ENCODE data around the gene EIF3K.
"Not testable (repeated sequence)": the region's sequence is repeated elsewhere in the genome, so short reads cannot be mapped to it uniquely, and the experiment has no call there.

Gene EIF3K

GRCh38 chr19:38619361-38620174 lies 580 bp downstream of the EIF3K start:
- no peak for DNase-seq

DNA sequence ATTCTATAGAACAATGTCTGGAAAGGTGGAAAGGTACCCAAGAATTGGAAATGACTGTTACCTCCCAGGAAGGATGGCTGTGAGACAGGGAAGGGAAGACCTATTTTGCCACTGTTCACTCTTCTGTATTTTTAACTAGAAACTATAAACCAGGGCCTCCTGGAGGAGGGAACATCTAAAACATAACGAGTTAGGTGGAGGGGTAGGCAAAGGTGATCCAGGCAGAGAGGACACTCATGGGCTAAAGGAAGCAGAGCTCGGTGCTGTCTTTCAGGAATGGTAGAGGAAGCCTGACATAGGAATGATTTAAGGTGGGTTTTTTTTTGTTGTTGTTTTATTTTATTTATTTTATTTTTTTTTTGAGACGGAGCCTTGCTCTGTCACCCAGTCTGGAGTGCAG lies 5.8 kb downstream of the EIF3K start:
- DNase-seq = no peak

- DNase-seq = no peak
These were observed 7.4 kb downstream of the EIF3K start for GRCh38 chr19:38626401-38626800.

DNA sequence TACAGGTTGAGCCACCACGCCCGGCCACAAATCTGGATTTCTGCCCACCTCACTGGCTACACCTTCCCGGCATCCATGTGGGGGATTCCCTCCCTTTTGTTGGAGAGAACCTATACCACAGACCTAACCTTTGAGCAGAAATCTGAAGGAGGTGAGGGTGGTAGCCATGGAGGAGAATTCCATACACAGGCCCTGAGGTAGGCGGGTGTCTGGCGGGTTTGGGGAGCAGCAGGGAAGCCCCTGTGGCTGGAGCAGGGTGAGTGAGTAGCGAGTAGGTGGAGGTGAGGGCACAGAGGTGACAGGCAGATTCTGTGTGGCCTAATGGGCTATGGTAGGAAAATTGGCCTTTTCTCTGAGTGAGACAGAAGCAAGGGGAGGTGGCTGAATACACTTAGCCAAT lies 10.6 kb downstream of the EIF3K start:
- DNase-seq = no peak

- not testable (repeated sequence) for DNase-seq
These were observed 12.3 kb downstream of the EIF3K start for GRCh38 chr19:38631301-38631700.

- DNase-seq = not testable (repeated sequence)
These were observed 13.0 kb downstream of the EIF3K start for GRCh38 chr19:38631811-38632475.

GRCh38 chr19:38632476-38633213 lies 13.7 kb downstream of the EIF3K start:
- DNase-seq = no peak

DNA sequence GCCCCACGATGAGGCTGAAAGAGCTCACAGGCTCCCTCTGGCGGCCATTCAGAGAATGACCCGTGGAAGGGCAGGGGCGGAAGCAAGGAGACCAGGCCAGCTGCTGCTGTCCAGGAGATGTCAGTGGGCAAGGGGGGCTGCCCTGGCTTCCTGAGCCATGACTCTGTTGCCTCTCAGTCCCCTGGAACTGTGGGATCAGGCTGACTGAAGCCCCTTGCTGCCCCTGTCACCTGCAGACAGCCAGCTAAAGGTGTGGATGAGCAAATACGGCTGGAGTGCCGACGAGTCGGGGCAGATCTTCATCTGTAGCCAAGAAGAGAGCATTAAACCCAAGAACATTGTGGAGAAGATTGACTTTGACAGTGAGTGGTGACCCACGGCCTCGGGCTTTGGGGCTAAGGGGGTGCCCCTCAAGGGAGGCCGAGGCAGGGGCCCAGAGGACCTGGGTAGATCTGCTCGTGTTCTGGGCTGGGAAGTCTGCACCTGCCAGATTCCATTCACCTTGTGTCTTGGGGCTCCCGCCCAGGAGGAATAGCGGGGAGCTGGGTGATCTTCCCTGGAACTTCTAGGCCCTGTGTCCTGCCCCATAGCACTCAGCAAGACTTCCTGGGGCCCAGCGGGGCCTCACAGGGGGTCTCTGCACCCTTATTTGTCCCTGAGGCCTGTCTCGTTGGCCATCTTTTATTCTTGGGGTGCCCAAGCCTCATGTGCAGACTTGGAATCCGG lies 15.9 kb downstream of the EIF3K start:
- peak; percentile 52 to 54 for DNase-seq

DNA sequence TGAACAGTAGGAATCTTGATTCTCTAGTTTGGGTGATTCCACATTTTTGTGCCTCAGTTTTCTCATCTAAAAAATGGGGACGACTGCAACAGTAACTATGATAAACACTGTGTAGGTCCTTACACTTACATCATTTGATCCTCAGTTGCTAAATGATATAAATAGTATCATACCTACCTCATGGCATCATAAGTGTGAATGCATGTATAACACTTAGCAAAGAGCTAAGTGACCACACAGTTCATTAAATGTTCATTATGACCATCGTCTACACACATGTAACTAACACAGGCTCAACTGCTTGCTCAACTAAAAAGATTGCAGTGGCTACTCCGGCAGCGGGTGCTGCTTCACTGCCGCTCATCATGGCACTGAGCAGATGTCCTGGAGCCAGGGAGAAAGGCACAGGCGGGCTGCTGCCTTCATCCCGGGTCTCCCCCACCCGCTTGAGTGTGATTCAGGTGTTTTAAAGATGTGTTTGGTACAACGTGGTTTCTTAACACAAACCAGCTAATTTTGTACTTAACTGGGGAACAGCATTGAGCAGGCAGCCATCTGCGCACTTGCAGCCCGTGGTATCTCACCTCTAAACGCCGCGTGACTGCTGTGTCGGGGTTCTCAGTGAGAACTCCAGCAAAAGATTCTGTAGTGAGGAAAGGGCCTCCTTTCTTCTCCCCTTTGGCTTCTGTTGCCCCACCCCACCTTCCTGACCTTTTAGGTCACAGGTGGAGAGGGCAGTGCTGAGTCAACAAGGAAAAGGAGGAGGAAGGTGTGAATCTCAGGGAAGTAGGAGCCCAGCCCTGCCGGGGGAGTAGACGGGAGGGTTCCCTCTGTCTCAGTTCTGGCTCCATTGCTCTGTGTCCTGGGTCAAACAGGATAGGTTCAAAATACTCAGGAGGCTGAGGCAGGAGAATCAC lies 16.8 kb downstream of the EIF3K start:
- no peak for DNase-seq

GRCh38 chr19:38638461-38638860 lies 19.5 kb downstream of the EIF3K start:
- no peak for DNase-seq

- DNase-seq = no peak
These were observed 20.7 kb downstream of the EIF3K start for GRCh38 chr19:38639679-38640078.

DNA sequence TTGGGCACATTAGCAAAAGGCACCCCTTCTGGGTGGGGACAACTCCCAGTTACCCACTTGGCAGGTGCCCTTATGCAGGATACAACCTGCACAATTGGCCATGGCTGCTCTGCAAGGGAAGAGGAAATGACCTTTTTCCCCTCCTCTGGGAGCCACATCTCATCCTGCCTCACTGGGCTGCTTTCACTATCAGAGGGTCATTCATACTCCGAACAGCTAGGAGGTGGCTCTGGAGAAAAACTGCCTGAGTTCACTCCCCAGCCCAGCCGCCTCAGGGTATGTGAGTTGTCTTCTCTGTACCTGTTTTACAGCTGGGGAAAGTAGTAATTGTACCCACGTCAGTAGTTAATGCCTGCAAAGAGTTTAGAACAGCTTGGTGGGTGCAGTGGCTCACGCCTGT lies 21.4 kb downstream of the EIF3K start:
- DNase-seq = no peak

DNA sequence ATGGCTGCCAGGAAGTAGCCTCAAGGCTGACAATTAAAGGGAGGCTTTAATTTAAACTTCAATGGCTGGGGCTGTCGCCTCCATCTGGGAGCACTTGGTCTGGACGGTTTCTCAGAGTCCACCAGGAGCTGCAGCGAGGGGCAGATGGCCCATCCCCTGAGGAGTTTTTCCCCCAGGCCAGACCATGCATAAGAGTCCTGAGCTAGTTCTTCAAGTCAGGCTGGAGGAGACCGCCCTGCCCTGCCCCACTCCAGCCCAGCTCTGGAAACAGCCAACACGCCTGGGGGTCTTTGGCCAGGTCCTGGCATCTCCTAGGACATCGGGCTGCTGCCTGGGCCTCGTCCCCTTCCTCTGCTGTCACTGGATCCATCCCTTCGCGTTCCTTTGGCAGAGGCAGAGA lies 23.2 kb downstream of the EIF3K start:
- no peak for DNase-seq

GRCh38 chr19:38644719-38645118 lies 25.7 kb downstream of the EIF3K start:
- DNase-seq = no peak

GRCh38 chr19:38647368-38647965 lies 28.5 kb downstream of the EIF3K start, which contains the start of gene ACTN4:
ACTN4 (plus strand) TSS chr19:38647649; CDS start chr19:38647746, 97 bp downstream.
- peak; percentile 81 to 82 for DNase-seq

- no peak for DNase-seq
These were observed 29.2 kb downstream of the EIF3K start for GRCh38 chr19:38647966-38648768.

DNA sequence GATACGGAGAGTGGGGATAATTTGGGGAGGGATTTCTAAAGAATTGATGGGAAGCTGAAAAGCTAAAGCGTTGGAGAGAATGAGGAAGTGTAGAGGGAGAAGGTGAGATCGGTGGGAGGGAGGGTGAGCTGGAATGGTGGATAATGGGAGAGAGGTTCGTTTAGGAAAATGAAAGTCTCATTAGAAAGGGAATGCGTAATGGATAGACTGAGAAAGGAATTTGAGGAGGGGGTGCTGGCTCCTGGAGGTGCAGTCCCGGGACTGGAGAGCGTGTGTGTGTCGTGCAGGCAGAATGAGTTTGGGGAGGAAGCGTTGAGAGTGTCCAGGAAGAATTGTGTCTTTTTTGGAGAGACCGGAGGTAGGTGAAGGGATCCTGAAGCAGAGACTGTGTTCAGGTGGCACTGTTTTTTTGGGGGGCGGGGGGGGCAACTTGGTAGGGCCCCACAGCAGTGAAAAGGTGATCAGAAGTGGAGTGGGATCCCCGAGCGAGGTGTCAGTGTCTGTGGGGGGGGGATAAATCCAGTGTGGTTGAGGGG lies 29.8 kb downstream of the EIF3K start:
- peak in 1 of 2 experiments; percentile 41 for DNase-seq

- DNase-seq = no peak
These were observed 30.6 kb downstream of the EIF3K start for GRCh38 chr19:38649305-38650171.

GRCh38 chr19:38650172-38650775 lies 31.3 kb downstream of the EIF3K start:
- no peak for DNase-seq
